Dendritic cell treated with granulocyte-macrophage colony-stimulating factor and Interleukin-4, amounts not matched to agents 40 ng/mL and 50 ng/mL, for 4 days (primary cell): ENCODE results near the gene KIAA0930.

ENCODE experiments used
- H3K27ac Mint-ChIP-seq: one replicate; pipeline ENCODE4 v1.8.0; 2022; ENCODE audit warnings: mild to moderate bottlenecking, mixed read lengths
- H3K27me3 Mint-ChIP-seq: one replicate; pipeline ENCODE4 v1.8.0; 2022; ENCODE audit warnings: mild to moderate bottlenecking, mixed read lengths
- H3K36me3 Mint-ChIP-seq: one replicate; pipeline ENCODE4 v1.8.0; 2022; ENCODE audit warnings: low read depth, mixed read lengths
- H3K4me1 Mint-ChIP-seq: one replicate; pipeline ENCODE4 v1.8.0; 2022; ENCODE audit warnings: low read depth, mixed read lengths
- H3K4me3 Mint-ChIP-seq: one replicate; pipeline ENCODE4 v1.8.0; 2022; ENCODE audit warnings: mild to moderate bottlenecking, moderate library complexity, mixed read lengths
- H3K9me3 Mint-ChIP-seq: one replicate; pipeline ENCODE4 v1.8.0; 2022; ENCODE audit warnings: mixed read lengths
- intact Hi-C: fragments of 100-400 bp; cut with micrococcal nuclease; formaldehyde crosslinking; loops from one replicate; pipeline ENCODE4 v1.15.0; 2022

KIAA0930 gene

GRCh38 chr22:45185718-45186514 is 54.8 kb downstream of the KIAA0930 start:
- Mint-ChIP-seq H3K9me3 (no peaks in the 10 kb centered on the region), H3K27me3 (no peaks in the 10 kb centered on the region), H3K36me3 (peaks cover 96% of the 10 kb centered on the region), H3K4me1 (peaks cover 13% of the 10 kb centered on the region), H3K27ac (no peak overlapping the region), H3K4me3 (no peak overlapping the region)
- intact Hi-C loops, result no loop called here

GRCh38 chr22:45183974-45184373 is 56.7 kb downstream of the KIAA0930 start:
- Mint-ChIP-seq H3K9me3 (no peaks in the 10 kb centered on the region), H3K36me3 (peaks cover 96% of the 10 kb centered on the region), H3K4me3 (no peak overlapping the region), H3K4me1 (peaks cover 22% of the 10 kb centered on the region), H3K27ac (no peak overlapping the region), H3K27me3 (no peaks in the 10 kb centered on the region)
- intact Hi-C loops, result no loop called here

GRCh38 chr22:45181766-45182165 is 58.9 kb downstream of the KIAA0930 start:
- peaks cover 20% of the 10 kb centered on the region for H3K4me1 Mint-ChIP-seq
- no peak overlapping the region for H3K4me3 Mint-ChIP-seq
- no peaks in the 10 kb centered on the region for H3K9me3 Mint-ChIP-seq
- H3K27ac Mint-ChIP-seq, result no peak overlapping the region
- intact Hi-C loops, result no loop called here
- peaks cover 96% of the 10 kb centered on the region for H3K36me3 Mint-ChIP-seq
- no peaks in the 10 kb centered on the region for H3K27me3 Mint-ChIP-seq

- intact Hi-C loops, result no loop called here
- Mint-ChIP-seq H3K36me3 (peaks cover 100% of the 10 kb centered on the region), H3K4me1 (peaks cover 18% of the 10 kb centered on the region), H3K27me3 (no peaks in the 10 kb centered on the region), H3K9me3 (no peaks in the 10 kb centered on the region), H3K4me3 (no peak overlapping the region), H3K27ac (peak overlapping the region; percentile 27)
Measured at GRCh38 chr22:45181240-45181639, 59.5 kb downstream of the KIAA0930 start.

- peaks cover 100% of the 10 kb centered on the region for H3K36me3 Mint-ChIP-seq
- intact Hi-C loops, result no loop called here
- H3K27ac Mint-ChIP-seq, result peak overlapping the region; percentile 32
- no peaks in the 10 kb centered on the region for H3K9me3 Mint-ChIP-seq
- H3K4me1 Mint-ChIP-seq, result peaks cover 14% of the 10 kb centered on the region
- H3K27me3 Mint-ChIP-seq, result no peaks in the 10 kb centered on the region
- no peak overlapping the region for H3K4me3 Mint-ChIP-seq
Measured at GRCh38 chr22:45180146-45180679, 60.5 kb downstream of the KIAA0930 start.

- Mint-ChIP-seq H3K27me3 (no peaks in the 10 kb centered on the region), H3K36me3 (peaks cover 100% of the 10 kb centered on the region), H3K27ac (peak overlapping the region; percentile 32), H3K9me3 (no peaks in the 10 kb centered on the region), H3K4me3 (no peak overlapping the region), H3K4me1 (peaks cover 18% of the 10 kb centered on the region)
- intact Hi-C loops, result no loop called here
Measured at GRCh38 chr22:45179276-45180049, 61.2 kb downstream of the KIAA0930 start.

GRCh38 chr22:45172881-45173585 is 67.7 kb downstream of the KIAA0930 start:
- Mint-ChIP-seq H3K27me3 (no peaks in the 10 kb centered on the region), H3K4me1 (peaks cover 50% of the 10 kb centered on the region), H3K4me3 (no peak overlapping the region), H3K27ac (peak overlapping the region; percentile 29), H3K36me3 (peaks cover 100% of the 10 kb centered on the region), H3K9me3 (no peaks in the 10 kb centered on the region)
- intact Hi-C loops, result no loop called here

GRCh38 chr22:45171830-45172229 is 68.9 kb downstream of the KIAA0930 start:
- intact Hi-C loops, result no loop called here
- Mint-ChIP-seq H3K36me3 (peaks cover 88% of the 10 kb centered on the region), H3K4me3 (no peak overlapping the region), H3K27ac (no peak overlapping the region), H3K27me3 (no peaks in the 10 kb centered on the region), H3K4me1 (peaks cover 57% of the 10 kb centered on the region), H3K9me3 (no peaks in the 10 kb centered on the region)

- H3K27ac Mint-ChIP-seq, result peak overlapping the region; percentile 71
- peaks cover 60% of the 10 kb centered on the region for H3K4me1 Mint-ChIP-seq
- intact Hi-C loops, result loop anchor here (5.0 kb wide), 2 partner anchors 62 to 68 kb away; no protein-coding TSS in a partner anchor
- peaks cover 70% of the 10 kb centered on the region for H3K36me3 Mint-ChIP-seq
- no peaks in the 10 kb centered on the region for H3K9me3 Mint-ChIP-seq
- no peaks in the 10 kb centered on the region for H3K27me3 Mint-ChIP-seq
- H3K4me3 Mint-ChIP-seq, result peak overlapping the region; percentile 10
Measured at GRCh38 chr22:45169591-45170466, 70.9 kb downstream of the KIAA0930 start.

- H3K36me3 Mint-ChIP-seq, result peaks cover 67% of the 10 kb centered on the region
- no peaks in the 10 kb centered on the region for H3K9me3 Mint-ChIP-seq
- intact Hi-C loops, result loop anchor here (5.0 kb wide), 2 partner anchors 65 kb away; no protein-coding TSS in a partner anchor
- H3K27me3 Mint-ChIP-seq, result no peaks in the 10 kb centered on the region
- H3K27ac Mint-ChIP-seq, result peak overlapping the region; percentile 62
- H3K4me3 Mint-ChIP-seq, result no peak overlapping the region
- peaks cover 59% of the 10 kb centered on the region for H3K4me1 Mint-ChIP-seq
Measured at GRCh38 chr22:45166932-45167331, 73.8 kb downstream of the KIAA0930 start.

GRCh38 chr22:45164270-45165088 is 76.2 kb downstream of the KIAA0930 start:
- H3K27me3 Mint-ChIP-seq, result no peaks in the 10 kb centered on the region
- H3K36me3 Mint-ChIP-seq, result peaks cover 45% of the 10 kb centered on the region
- peak overlapping the region; percentile 92 for H3K27ac Mint-ChIP-seq
- intact Hi-C loops, result loop anchor here (5.0 kb wide), 2 partner anchors 62 to 68 kb away; no protein-coding TSS in a partner anchor
- H3K4me3 Mint-ChIP-seq, result peak overlapping the region; percentile 91
- peaks cover 66% of the 10 kb centered on the region for H3K4me1 Mint-ChIP-seq
- H3K9me3 Mint-ChIP-seq, result no peaks in the 10 kb centered on the region

- peaks cover 67% of the 10 kb centered on the region for H3K4me1 Mint-ChIP-seq
- H3K4me3 Mint-ChIP-seq, result peak within 1 kb of the TSS; percentile 91
- intact Hi-C loops, result no loop called here
- no peaks in the 10 kb centered on the region for H3K9me3 Mint-ChIP-seq
- H3K27me3 Mint-ChIP-seq, result no peaks in the 10 kb centered on the region
- H3K27ac Mint-ChIP-seq, result peak within 1 kb of the TSS; percentile 92
- H3K36me3 Mint-ChIP-seq, result peaks cover 37% of the 10 kb centered on the region
Measured at GRCh38 chr22:45163451-45164269, 77.0 kb downstream of the KIAA0930 start, which contains the start of gene NUP50. NUP50 (plus strand) TSS chr22:45163925; CDS start chr22:45168178, 4,253 bp downstream.
